Right lobe of liver (tissue), 6 donors: ENCODE results near the gene CZIB. TPM values are rescaled to one million over a fixed set of nuclear protein-coding genes. Genes with fewer than 3 reads are reported as not detected.

Source experiments
- ATAC-seq, 4 donors: fragments of 200-7000 bp; cut with Tn5 transposase; one replicate each; pipeline ENCODE4 v1.9.1; 2020; ENCODE audit warnings: mild to moderate bottlenecking in 4 of 4, moderate library complexity in 4 of 4
- DNase-seq, 3 donors: peaks; one replicate each; pipeline ENCODE4 v3.0.0-alpha.2; 2020
- H3K27ac ChIP-seq, 3 donors: fragments of 200-600 bp; one replicate each; pipeline ENCODE4 v1.8.0; 2022
- H3K27me3 ChIP-seq, 2 donors: fragments of 200-600 bp; one replicate each; pipeline ENCODE4 v1.8.0; 2022
- H3K36me3 ChIP-seq, 4 donors: fragments of 200-600 bp; sonication (generic) in 1 of 4; one replicate each; pipeline versions ENCODE4 v1.5.1 to v1.8.0; 2017 to 2022; ENCODE audit warnings: control low read depth in 1 of 4
- H3K4me1 ChIP-seq, 4 donors: fragments of 200-600 bp; sonication (generic) in 1 of 4; one replicate each; pipeline versions ENCODE4 v1.5.1 to v1.8.0; 2017 to 2022; ENCODE audit warnings: control low read depth in 1 of 4
- H3K4me3 ChIP-seq, 3 donors: fragments of 200-600 bp; one replicate each; pipeline ENCODE4 v1.8.0; 2022
- H3K9me3 ChIP-seq, 4 donors: fragments of 200-600 bp; sonication (generic) in 1 of 4; one replicate each; pipeline versions ENCODE4 v1.5.1 to v1.8.0; 2017 to 2022; ENCODE audit warnings: control low read depth in 1 of 4
- CTCF ChIP-seq, 4 donors: fragments of 200-600 bp in 3 of 4; fragments of 450-650 bp in 1 of 4; IDR thresholded peaks; one replicate each; pipeline versions ENCODE4 v1.5.1 to v1.8.0; 2016 to 2022; ENCODE audit warnings: antibody characterized with exemption in 4 of 4, mild to moderate bottlenecking in 2 of 4
- POLR2A ChIP-seq: fragments of 450-650 bp; IDR thresholded peaks from one replicate; pipeline ENCODE4 v1.6.1; 2017; ENCODE audit warnings: antibody characterized with exemption, mild to moderate bottlenecking
- WGBS: methylation state at CpG from one replicate; pipeline ENCODE4 v1.1.6; 2018; ENCODE audit warnings: low coverage, low lambda C conversion rate; ENCODE audit not compliant: insufficient coverage; ENCODE audit errors: missing lambda C conversion rate; 5-methylcytosine and 5-hydroxymethylcytosine counted together
- intact Hi-C, 2 donors: fragments of 100-400 bp; cut with DNase I; formaldehyde crosslinking; loops; one replicate each; pipeline versions ENCODE4 v1.11.2 to v1.14.1; 2022
- total RNA-seq, 6 experiments: library from RNA; depleted of rRNA in 2 of 6; stranded (reverse); fragments of >200 nt in 2 of 6; fragmentation: NEBNext Ultra II Directional in 3 of 6; extraction: Animal tissue kit (Norgen Biotek cat#: 25700) in 3 of 6; gene quantifications; one replicate each; pipeline versions ENCODE4 v1.1.0 to v1.2.4, GENCODE V29; 2016 to 2023
- donor health status: DM: no; HTN: yes; CAD: no.
- donor health status: DM: no; HTN: no; CAD: no.
- donor health status: DM: no; HTN: no; CAD: no.
- donor health status: DM: no; HTN: yes; CAD: no.
- donor health status: DM: no; HTN: yes; CAD: no.

CZIB gene
- total RNA-seq, 6 experiments from 2014 or later: 20.6 to 28.8 (median 24.2) TPM

- no peak overlapping the region for H3K27ac ChIP-seq
- ATAC-seq: no peak
- TF ChIP-seq CTCF (IDR thresholded peaks at IDR 0.05): no peak
- TF ChIP-seq POLR2A: no peak
- H3K27me3 ChIP-seq: no peaks in the 10 kb centered on the region
- H3K36me3 ChIP-seq: no peaks in the 10 kb centered on the region
- no peak for DNase-seq
- no peaks in the 10 kb centered on the region for H3K4me1 ChIP-seq
- intact Hi-C loops: no loop called here
- no peaks in the 10 kb centered on the region for H3K9me3 ChIP-seq
- WGBS: 90% methylated on average over 3 of the region's 4 CpGs
- H3K4me3 ChIP-seq: no peak overlapping the region
These were observed 45.1 kb upstream of the CZIB start for GRCh38 chr1:53265581-53265980.

- DNase-seq: no peak
These were observed 43.6 kb upstream of the CZIB start for GRCh38 chr1:53264048-53264447.

GRCh38 chr1:53262000-53262399 lies 41.6 kb upstream of the CZIB start:
- no peak for DNase-seq
- no peak for TF ChIP-seq POLR2A
- TF ChIP-seq CTCF (IDR thresholded peaks at IDR 0.05): no peak
- intact Hi-C loops: no loop called here

More at GRCh38 chr1:53264048-53264447, 43.6 kb upstream of the CZIB start:
- Histone ChIP-seq H3K36me3 (no peaks in the 10 kb centered on the region), H3K4me3 (no peak overlapping the region), H3K27ac (no peak overlapping the region), H3K27me3 (no peaks in the 10 kb centered on the region), H3K4me1 (no peaks in the 10 kb centered on the region), H3K9me3 (no peaks in the 10 kb centered on the region)
- 40% methylated on average over 1 of the region's 11 CpGs for WGBS
- intact Hi-C loops: no loop called here
- TF ChIP-seq POLR2A (no peak), CTCF (IDR thresholded peaks at IDR 0.05) (no peak)
- ATAC-seq: no peak

GRCh38 chr1:53260631-53261247 lies 40.3 kb upstream of the CZIB start:
- Histone ChIP-seq H3K4me3 (no peak overlapping the region), H3K27ac (no peak overlapping the region), H3K36me3 (no peaks in the 10 kb centered on the region), H3K4me1 (no peaks in the 10 kb centered on the region), H3K9me3 (no peaks in the 10 kb centered on the region), H3K27me3 (no peaks in the 10 kb centered on the region)
- no peak for DNase-seq
- intact Hi-C loops: no loop called here
- TF ChIP-seq CTCF (IDR thresholded peaks at IDR 0.05): no peak
- TF ChIP-seq POLR2A: no peak
- WGBS: 62% methylated on average over 3 of the region's 4 CpGs
- ATAC-seq: no peak

More at GRCh38 chr1:53262000-53262399, 41.6 kb upstream of the CZIB start:
- no peaks in the 10 kb centered on the region for H3K27me3 ChIP-seq
- H3K9me3 ChIP-seq: no peaks in the 10 kb centered on the region
- no peak for ATAC-seq
- no peak overlapping the region for H3K27ac ChIP-seq
- no peaks in the 10 kb centered on the region for H3K36me3 ChIP-seq
- H3K4me1 ChIP-seq: no peaks in the 10 kb centered on the region
- no peak overlapping the region for H3K4me3 ChIP-seq
- no CpG with 5 or more reads among the region's 3 CpGs for WGBS
